G401 (cell line): ENCODE data around the gene ARG1. TPM values are rescaled to one million over a fixed set of nuclear protein-coding genes. Genes with fewer than 3 reads are reported as not detected.

Experiments
- total RNA-seq: library from RNA; depleted of rRNA; stranded (reverse); fragments of >200 nt; shearing (Covaris generic); gene quantifications from 2 replicates; pipeline ENCODE4 v1.2.3, GENCODE V29; 2014; rRNA removed

The ARG1 gene
- total RNA-seq, 1 experiment from 2014 or later = not detected

Other genes starting within 250 kb of the ARG1 start
- gene MED23, start 55.0 kb downstream of the ARG1 start, total RNA-seq = 15.2 and 23.8 TPM in 2 replicates
- not detected in 2 replicates for gene ENPP3, start 64.1 kb downstream of the ARG1 start, total RNA-seq
- gene OR2A4, start 128.2 kb downstream of the ARG1 start, total RNA-seq = not detected in 2 replicates
- gene CTAGE9, start 137.8 kb downstream of the ARG1 start, total RNA-seq = not detected in 2 replicates
- gene ENPP1, start 234.8 kb downstream of the ARG1 start, total RNA-seq = not detected in 2 replicates